Stimulated activated CD8-positive, alpha-beta memory T cell treated with anti-CD3 and anti-CD28 coated beads, Interleukin-2, amount 100 ng/mL, for 1 hour (primary cell): ENCODE data around the gene ASF1B.

Experiments
- DNase-seq, 2 donors: peaks; one replicate each; pipeline ENCODE4 v3.0.0-alpha.2; 2020; ENCODE audit warnings: low read depth in 2 of 2

ASF1B gene

GRCh38 chr19:14138576-14139265 lies 2.3 kb upstream of the ASF1B start:
- no peak for DNase-seq

DNA sequence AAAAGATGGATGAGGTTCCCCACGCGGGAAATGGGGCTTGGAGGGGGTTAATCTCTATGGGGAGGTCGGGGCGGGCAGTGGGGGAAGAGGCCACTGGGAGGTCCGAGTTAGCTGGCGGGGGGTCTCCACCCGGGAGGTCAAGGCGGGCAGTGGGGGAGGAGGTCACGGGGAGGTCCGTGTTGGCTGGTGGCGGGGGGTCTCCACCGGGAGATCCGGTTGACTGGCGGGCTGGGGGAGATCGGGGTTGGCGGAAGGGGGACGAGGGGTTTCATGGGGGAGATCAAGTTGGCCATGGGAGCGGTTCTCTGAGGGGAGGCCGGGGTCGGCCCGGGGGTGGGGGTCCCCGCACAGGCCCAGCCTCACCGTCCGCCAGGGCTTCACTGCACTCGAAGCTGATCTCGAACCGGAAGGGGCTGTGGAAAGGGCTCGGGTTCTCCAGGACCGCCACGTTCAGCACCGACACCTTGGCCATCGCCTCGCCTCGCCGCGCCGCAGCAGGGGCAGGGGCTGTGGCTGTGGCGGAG lies 342 bp downstream of the ASF1B start:
- DNase-seq = no peak

DNA sequence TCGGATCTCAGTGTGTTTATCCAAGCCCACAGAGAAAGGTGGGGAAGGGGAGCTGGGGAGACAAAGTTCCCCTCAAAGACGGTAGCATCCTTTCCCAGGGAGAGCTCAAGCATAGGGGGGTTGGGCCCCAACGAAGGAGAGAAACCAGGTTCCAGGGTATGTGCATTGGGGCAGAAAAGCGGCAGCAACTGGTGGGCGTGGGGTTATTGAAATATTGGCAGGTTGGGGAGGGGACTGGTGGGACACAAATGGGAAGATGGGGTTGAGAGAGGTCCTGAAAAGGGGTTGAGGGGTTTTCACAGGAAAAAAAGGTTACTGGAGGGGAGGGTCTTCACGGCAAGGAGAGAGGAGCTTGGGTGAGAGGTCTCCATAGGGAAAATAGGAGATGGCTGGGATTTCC lies 1.0 kb downstream of the ASF1B start:
- no peak for DNase-seq

- no peak for DNase-seq
Measured at GRCh38 chr19:14127929-14128509, 8.4 kb downstream of the ASF1B start.

- no peak for DNase-seq
Measured at GRCh38 chr19:14127176-14127575, 9.2 kb downstream of the ASF1B start.

DNA sequence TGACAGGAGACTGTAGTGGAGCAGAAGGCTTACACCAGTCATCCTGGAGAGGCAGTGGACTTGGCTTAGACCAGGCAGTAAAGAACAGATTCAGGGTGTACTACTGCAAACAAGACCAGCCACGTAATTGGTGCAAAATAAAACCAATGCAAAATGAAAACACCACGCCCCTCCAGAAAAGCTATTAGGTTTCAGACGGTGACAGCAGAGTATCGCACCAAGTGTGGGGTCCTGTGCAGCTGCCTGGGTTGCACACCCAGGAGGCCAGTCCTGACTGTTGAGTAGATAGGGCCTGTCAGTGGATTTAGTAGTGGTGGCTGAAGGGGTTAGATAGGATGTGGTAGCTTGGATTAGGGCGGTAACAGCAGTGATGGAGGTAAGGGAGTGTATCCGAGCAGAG lies 13.5 kb downstream of the ASF1B start:
- no peak for DNase-seq

DNA sequence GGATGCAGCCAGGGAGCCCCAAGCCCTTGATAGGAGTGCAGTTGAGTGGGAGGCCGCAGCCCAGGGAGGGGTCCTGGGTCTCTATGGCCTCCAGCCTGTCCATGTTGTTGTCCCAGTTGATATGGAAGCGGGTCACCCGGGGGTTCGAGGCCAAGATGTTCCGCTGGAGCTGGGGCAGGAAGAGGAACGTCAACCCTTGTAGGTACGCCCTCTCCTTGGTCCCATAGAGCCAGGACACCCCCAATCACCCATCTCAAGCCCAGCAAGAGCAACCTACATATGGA lies 15.9 kb downstream of the ASF1B start:
- DNase-seq = no peak

- no peak for DNase-seq
Measured at GRCh38 chr19:14119644-14120496, 16.5 kb downstream of the ASF1B start.

DNA sequence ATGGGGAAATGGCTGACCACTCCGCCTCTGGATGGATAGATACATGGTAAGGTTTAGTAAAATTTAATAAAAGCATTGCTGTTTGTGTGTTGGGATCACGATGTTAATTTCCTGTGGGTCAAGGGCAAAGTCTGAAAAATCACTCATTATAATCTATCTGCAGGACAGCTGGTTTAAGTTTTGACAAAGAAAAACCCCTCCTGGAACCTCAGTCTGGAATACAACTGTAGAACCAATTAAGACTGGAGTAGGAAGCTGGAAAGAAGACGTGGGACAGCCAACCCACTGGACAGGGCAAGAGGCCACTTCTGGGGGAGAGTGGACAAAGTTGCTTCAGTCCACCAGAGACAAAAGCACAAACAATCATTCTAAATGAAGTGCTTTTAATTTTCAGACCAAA lies 17.2 kb downstream of the ASF1B start:
- no peak for DNase-seq

DNA sequence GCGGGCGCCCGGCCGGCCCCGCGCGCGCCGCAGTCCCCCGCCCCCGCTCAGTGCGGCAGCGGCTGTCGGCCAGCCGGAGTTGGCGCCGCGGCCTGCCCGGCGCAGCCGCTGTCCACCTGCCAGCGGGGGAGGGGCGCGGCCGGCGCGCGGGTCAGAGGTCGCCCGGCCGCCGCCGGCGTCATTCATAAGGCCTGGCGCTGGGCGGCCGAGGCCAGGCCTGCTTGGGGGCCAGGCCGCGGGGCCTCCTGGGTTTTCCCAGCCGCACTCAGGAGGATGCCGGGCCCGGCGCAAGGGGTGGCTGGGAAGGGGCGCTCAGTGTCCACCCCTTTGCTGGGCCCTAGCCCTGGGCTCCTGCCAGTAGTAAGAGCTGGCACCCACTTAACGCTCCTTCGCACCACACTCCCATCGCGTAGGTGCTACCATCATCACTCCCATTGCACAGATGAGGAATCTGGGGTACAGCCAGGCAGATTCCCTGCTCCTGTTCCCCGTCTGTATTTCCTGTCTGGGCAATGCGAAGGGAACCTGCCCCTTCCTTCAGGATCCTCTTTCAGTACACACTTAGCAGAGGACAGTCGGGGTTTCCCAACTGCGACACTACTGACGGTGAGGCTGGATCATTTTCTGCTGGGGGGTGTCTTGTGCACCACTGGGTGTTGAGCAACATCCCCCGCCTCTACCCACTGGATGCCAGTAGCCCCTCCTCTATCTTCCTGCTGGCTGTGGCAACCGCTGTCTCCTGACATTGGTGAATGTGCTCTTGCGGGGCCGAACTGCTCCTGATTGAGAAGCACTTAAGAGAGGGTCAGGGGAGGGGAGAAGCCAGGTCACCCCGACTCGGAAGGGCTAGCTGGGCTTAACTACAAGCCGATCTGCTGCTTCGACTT lies 18.0 kb downstream of the ASF1B start:
- no peak for DNase-seq

- peak; percentile 97 for DNase-seq
Measured at GRCh38 chr19:14117668-14118164, 18.7 kb downstream of the ASF1B start, which contains the start of gene PRKACA. Gene PRKACA (minus strand): TSS chr19:14117762. CDS start chr19:14117547, 215 bp downstream.

DNA sequence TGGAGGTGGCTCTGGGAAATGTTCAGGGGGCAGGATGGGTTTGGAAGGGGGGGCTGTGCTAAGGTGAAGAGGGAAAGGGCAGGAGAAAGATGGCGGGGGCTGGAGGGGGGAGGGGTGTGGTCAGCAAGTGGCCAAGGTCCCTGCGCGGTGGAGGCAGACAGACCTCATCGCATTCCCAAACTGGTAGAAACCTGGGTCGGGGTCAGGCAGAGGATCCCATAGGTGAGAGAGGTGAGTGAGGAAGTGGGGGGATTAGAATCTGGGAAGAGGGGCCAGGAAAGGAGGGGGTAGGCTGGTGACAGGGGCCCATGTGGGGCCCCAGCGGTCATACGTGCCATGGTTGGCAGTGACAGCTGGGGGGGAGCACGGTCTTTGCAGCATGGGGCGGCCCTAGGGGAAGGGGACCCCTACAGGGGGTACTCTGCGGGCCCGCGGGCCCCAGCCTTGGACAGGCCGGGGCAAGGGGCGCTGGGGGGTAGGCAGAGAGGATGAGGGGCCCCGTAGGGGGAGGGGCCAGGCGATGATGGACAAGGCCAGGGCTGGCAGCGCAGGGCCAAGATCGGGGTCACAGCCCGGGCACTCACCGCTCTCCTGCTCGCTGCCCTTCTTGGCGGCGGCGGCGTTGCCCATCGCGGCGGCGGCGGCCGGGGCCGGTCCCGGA lies 19.3 kb downstream of the ASF1B start:
- no peak for DNase-seq

DNA sequence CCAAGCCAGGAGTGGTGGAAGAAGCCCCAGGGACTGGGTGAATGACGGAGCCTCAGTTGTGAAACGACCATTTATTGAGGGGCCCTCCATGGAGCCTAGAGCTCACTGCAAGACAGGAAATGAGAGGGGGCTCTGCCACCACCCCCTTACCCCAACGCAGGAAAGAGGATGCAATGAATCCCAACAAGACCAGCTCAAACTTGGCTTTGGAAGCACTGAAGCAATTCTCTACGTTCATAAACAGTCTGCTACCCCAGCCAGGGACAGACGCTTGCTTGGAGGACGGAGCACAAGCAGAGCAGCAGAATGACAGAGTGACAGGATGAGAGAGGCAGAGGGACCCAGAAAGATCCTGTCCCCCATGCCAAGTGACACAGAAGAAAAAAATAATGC lies 19.9 kb downstream of the ASF1B start:
- DNase-seq = no peak

DNA sequence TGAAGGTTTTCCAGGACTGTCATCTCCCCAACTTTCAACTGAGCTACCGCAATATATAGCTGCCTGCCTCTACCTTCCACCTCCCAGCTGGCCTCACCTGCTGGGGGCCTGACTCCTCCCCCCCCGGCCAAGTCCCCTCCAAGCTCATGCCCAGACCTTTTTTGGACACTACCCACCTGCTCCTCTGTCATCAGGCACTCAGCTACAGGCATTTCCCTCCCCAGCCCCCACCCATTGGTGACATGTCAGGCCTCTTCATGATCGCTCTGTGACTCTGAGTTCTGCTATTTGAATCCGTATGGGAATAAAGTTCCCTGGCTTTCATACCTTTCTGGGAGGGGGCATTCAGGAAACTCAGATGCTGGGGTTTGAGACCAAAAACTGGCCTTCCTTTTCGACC lies 20.6 kb downstream of the ASF1B start:
- DNase-seq = no peak

GRCh38 chr19:14114854-14115253 lies 21.5 kb downstream of the ASF1B start:
- DNase-seq = peak in 1 of 2 donors; percentile 13

GRCh38 chr19:14114439-14114838 lies 21.9 kb downstream of the ASF1B start:
- no peak for DNase-seq

GRCh38 chr19:14113762-14114414 lies 22.5 kb downstream of the ASF1B start:
- peak in 1 of 2 donors; percentile 14 for DNase-seq

- no peak for DNase-seq
Measured at GRCh38 chr19:14112809-14113385, 23.5 kb downstream of the ASF1B start.

GRCh38 chr19:14112051-14112808 lies 24.2 kb downstream of the ASF1B start:
- no peak for DNase-seq
